Measurements from ENCODE around the gene GAB1.

GAB1 gene

GRCh38 chr4:143417679-143418403, 81.2 kb downstream of the GAB1 start:
- peaks cover 33% of the 10 kb centered on the region for H3K36me3 Mint-ChIP-seq (ENCODE audit: low read depth)
- no peak overlapping the region for H3K27ac Mint-ChIP-seq
- no peaks in the 10 kb centered on the region for H3K27me3 Mint-ChIP-seq (ENCODE audit: low read depth, poor library complexity)
- H3K9me3 Mint-ChIP-seq: no peaks in the 10 kb centered on the region
- H3K4me3 Mint-ChIP-seq: no peak overlapping the region
- peaks cover 9% of the 10 kb centered on the region for H3K4me1 Mint-ChIP-seq
- no peak for DNase-seq
- no peak for TF ChIP-seq CTCF (IDR thresholded peaks at IDR 0.05)

GRCh38 chr4:143420227-143420626, 83.6 kb downstream of the GAB1 start:
- no peak for TF ChIP-seq CTCF (IDR thresholded peaks at IDR 0.05)
- H3K27ac Mint-ChIP-seq: no peak overlapping the region
- no peak overlapping the region for H3K4me3 Mint-ChIP-seq
- DNase-seq: no peak
- H3K36me3 Mint-ChIP-seq (ENCODE audit: low read depth): peaks cover 36% of the 10 kb centered on the region
- peaks cover under 1% of the 10 kb centered on the region for H3K27me3 Mint-ChIP-seq (ENCODE audit: low read depth, poor library complexity)
- no peaks in the 10 kb centered on the region for H3K9me3 Mint-ChIP-seq
- H3K4me1 Mint-ChIP-seq: peaks cover 9% of the 10 kb centered on the region

- no peak overlapping the region for H3K27ac Mint-ChIP-seq
- no peak overlapping the region for H3K4me3 Mint-ChIP-seq
- peaks cover 4% of the 10 kb centered on the region for H3K27me3 Mint-ChIP-seq (ENCODE audit: low read depth, poor library complexity)
- TF ChIP-seq CTCF (IDR thresholded peaks at IDR 0.05): no peak
- DNase-seq: no peak
- H3K36me3 Mint-ChIP-seq (ENCODE audit: low read depth): peaks cover 36% of the 10 kb centered on the region
- H3K9me3 Mint-ChIP-seq: no peaks in the 10 kb centered on the region
- H3K4me1 Mint-ChIP-seq: peaks cover 9% of the 10 kb centered on the region
Observed at GRCh38 chr4:143421609-143422008, 84.9 kb downstream of the GAB1 start.

- no peak for DNase-seq
- TF ChIP-seq CTCF (IDR thresholded peaks at IDR 0.05): no peak
- Mint-ChIP-seq H3K4me1 (peaks cover 9% of the 10 kb centered on the region), H3K27ac (no peak overlapping the region), H3K36me3 (ENCODE audit: low read depth) (peaks cover 34% of the 10 kb centered on the region), H3K27me3 (ENCODE audit: low read depth, poor library complexity) (peaks cover 4% of the 10 kb centered on the region), H3K9me3 (no peaks in the 10 kb centered on the region), H3K4me3 (no peak overlapping the region)
Observed at GRCh38 chr4:143424276-143424675, 87.6 kb downstream of the GAB1 start.

GRCh38 chr4:143431526-143432257, 95.0 kb downstream of the GAB1 start:
- no peak for DNase-seq
- Mint-ChIP-seq H3K27ac (no peak overlapping the region), H3K9me3 (peaks cover 12% of the 10 kb centered on the region), H3K4me1 (no peaks in the 10 kb centered on the region), H3K27me3 (ENCODE audit: low read depth, poor library complexity) (no peaks in the 10 kb centered on the region), H3K36me3 (ENCODE audit: low read depth) (peaks cover 74% of the 10 kb centered on the region), H3K4me3 (no peak overlapping the region)
- TF ChIP-seq CTCF (IDR thresholded peaks at IDR 0.05): no peak

GRCh38 chr4:143432258-143432591, 95.5 kb downstream of the GAB1 start:
- Mint-ChIP-seq H3K9me3 (peaks cover 12% of the 10 kb centered on the region), H3K27me3 (ENCODE audit: low read depth, poor library complexity) (no peaks in the 10 kb centered on the region), H3K4me1 (no peaks in the 10 kb centered on the region), H3K27ac (no peak overlapping the region), H3K4me3 (no peak overlapping the region), H3K36me3 (ENCODE audit: low read depth) (peaks cover 71% of the 10 kb centered on the region)
- DNase-seq: no peak
- TF ChIP-seq CTCF (IDR thresholded peaks at IDR 0.05): no peak

Data from nephron progenitor cell (in vitro differentiated cells).